ENCODE measurements around the gene NSD2.

Gene NSD2

DNA sequence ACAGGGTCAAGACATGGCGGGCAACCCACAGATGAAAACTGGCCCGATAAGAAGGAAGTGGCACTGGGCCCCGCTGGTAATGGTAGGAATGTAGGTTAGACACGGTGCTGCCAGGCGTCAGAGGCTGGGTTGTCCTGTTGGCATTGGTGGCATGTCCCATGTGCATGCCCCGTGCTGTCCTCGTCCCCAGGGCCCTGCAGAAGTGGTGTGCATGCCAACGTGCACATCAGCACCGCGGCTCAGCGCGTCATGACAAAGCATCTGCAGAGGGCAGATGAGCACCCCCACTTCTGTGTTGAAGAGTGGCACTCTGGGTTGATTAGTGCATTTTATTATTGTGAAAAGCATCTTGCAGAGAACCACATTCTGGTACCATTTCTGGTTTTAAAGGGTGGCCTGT lies 102.0 kb downstream of the NSD2 start:
- FAIRE-seq, result no peak

DNA sequence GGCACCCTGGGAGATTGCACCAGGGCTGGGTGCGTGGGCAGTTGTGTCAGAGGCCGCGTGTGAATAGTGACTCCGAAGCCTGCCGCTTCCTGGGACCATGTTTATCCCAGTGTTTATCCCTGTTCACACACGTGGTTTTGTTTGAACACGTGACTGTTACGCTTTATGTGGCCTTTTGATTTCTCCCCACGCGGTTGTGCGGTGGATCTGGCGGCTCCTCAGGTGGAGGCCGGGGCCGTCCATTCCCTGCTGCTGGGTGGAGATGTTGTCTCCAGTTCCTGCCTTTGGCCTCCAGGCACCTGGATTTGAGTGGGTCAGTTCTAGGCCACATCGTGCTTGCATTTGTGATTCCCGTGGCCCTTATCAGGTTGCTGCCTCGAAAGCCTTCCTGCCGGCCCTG lies 102.5 kb downstream of the NSD2 start:
- FAIRE-seq, result no peak

DNA sequence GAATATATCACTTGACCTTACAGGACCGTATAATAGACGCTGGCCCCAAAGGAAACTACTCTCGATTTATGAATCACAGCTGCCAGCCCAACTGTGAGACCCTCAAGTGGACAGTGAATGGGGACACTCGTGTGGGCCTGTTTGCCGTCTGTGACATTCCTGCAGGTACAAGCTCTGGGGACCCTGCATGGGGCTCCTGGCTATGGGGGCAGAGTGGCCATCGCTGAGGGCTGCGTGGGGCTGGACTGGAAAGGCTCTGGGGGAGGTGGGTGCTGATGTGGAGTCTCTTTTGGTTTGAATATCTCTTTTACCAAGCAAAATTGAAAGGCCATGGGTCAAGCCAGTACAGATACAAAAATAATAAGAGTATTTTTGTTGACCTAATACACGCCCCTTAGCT lies 103.6 kb downstream of the NSD2 start:
- no peak for FAIRE-seq

DNA sequence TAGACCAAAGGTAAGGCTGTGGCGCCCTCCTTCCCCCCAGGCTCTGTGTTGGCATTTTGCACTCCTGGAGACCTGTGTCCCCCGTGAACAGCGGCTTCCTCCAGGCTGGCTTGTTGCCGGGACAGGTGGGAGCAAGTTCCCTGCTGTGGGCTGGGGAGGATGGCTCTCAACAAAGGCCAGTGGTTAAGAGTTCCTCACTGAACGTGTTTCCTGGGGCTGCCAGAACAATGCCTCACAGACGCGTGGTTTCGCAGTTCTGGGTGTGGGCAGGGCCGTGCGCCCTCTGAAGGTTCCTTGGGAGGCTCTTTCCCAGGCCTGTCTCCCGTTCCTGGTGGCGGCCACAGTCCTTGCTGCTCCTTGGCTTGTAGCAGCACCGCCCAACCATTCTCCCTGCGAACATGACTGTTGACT lies 104.2 kb downstream of the NSD2 start:
- FAIRE-seq, result no peak

DNA sequence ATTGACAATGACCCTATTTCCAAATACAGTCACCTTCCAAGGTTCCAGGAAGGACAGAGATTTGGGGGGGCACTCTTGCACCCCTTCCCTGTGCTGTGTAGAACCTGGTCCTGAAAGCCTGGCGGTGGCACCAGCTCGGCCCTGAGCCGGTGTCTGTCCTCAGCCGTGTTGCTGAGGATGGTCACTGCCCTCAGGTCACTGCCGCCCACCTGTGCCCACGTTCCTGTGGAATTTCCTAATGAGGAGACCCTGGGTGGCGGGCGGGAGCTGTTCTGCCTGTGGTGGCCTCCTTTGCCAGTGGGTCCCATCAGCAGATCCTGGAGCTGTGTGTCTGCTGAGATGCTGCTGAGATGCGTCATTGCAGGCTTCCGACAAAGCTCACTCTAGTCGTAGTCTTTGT lies 104.7 kb downstream of the NSD2 start:
- FAIRE-seq, result no peak

DNA sequence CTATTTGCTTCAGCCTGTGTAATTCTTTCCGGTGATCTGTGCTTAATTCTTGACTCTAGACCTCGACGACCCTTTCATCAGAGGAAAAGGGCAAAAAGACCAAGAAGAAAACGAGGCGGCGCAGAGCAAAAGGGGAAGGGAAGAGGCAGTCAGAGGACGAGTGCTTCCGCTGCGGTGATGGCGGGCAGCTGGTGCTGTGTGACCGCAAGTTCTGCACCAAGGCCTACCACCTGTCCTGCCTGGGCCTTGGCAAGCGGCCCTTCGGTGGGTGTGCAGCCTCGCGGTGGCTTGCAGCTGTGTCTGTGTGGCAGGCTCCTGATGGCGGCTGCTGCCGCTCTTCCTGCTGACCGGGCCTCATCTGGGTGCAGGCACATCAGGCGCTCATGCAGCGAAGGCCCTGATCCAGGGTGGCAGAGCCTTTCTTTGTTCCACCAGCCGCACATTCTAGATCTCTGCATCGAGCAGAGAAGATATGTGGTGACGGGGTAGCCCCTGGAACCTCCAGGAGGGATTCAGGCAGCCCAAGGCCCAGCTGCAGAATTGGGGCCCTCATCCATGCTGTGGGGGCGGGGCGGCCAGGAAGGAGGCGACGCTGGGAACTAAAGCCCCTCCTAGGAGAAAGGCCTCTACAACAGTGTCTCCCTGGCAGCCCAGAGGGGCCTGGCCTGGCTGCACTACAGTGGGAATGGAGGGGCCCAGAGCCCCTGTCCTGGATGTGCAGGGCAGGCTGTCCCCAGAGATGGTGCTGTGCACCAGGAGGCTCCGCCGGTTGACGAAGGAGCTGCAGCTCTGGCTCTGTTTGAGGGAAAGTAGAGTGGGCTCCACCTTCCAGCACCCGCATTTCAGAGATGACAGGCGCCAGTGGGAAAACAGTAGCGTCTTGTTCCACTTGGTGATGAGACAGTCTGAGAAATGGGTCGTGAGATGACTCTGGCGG lies 105.5 kb downstream of the NSD2 start:
- no peak for FAIRE-seq

DNA sequence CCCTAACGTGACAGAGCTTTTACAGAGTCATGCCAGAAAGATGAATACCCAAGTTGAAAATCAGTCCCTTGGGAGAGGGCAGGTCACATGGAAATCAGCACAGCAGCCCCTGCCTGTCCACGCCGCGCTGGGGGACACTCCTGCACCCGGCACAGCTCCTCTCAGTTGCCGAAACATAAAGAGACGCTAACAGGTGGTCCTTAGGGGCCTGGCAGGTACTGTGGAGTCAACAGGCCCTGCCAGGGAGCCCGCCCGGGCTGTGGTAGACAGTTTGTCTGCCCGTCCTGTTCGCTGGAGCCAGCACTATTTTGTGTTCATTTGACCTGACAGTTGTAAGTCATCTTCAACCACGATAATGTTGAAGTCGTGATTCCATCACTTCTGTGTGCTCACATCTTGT lies 107.0 kb downstream of the NSD2 start:
- FAIRE-seq, result no peak

DNA sequence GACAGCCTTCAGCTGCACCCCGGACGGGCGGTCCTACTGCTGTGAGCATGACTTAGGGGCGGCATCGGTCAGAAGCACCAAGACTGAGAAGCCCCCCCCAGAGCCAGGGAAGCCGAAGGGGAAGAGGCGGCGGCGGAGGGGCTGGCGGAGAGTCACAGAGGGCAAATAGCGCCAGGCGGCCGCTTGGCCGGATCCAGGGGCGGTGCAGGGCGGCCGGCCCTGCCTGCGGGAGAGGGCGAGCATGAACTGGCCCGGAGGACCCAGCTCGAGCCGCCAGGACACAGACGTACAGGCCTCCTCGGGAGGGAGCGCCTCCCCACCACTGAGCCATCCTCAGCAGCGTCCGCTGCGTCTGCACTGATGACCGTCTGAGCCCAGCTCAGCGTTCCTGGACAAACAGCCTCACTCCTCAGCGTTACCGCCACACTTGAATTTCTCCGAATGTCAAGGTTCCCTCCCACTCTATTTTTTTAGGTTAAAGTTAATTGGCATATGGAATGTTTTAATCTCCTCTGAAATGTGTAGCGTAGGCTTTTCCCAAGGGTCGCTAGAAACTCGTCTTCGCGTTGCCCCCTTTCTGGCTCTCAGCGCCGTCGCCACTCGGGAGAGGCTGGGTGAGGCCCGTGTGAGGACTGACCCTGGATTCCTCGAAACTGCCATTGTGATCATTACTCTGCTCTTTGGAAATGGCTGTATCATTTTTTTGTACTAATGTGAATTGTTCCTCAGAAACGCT lies 107.7 kb downstream of the NSD2 start:
- FAIRE-seq, result no peak

DNA sequence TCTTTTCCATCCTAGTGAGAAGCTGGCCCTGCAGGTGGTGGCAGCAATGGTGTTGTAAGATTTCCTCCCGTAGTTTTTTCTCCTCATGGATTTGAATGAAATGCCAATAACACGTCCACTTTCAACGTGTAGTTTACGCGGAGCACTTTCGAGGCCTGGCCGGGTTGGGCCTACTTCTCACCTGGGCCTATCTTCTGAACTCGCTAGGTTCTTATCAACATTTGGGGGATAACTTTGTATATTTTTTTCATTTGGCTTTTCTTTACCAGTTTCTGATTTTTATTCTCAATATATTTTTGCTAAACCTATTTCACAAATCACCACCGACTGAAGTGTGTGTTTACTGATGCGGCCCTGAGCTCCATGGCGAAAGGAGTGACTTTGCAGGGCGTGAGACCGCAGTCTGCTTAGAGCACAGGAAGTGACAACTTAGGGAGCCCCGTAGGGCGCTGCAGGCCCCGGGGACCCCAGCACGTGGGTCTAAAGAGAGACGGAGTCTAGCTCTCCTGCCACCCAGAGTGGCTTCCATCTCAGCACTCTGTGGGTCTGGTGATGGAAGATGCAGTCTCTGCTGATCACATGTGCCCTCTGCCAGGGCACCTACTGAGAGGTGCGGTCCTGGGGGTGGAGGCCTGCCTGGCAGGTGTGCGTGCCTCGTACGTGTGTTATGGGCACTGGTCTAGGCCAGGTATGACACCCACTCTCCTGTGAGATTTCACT lies 108.4 kb downstream of the NSD2 start:
- FAIRE-seq, result no peak

DNA sequence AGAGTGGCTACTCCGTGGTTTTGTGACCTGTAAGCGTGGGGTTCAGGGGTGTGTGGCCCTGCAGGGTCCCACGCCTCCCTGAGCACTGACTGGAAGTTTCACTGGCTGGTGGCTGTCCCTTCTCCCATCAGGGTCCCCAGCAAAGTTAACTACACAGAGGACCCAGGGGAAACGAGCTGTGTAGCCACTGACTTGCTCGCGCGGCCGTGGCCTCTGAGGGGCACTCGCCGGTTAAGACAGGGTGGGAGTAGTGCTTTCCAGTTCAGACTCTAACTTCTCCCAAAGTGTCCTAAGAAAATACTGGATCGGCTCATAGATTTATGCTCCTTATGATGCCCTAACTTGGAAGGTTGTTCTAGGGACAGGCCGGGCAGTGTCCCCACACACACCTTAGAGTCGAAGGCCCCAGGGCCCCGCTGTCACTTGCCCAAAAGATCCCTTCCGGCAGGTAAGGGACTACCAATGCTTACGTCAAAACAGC lies 109.4 kb downstream of the NSD2 start:
- no peak for FAIRE-seq

DNA sequence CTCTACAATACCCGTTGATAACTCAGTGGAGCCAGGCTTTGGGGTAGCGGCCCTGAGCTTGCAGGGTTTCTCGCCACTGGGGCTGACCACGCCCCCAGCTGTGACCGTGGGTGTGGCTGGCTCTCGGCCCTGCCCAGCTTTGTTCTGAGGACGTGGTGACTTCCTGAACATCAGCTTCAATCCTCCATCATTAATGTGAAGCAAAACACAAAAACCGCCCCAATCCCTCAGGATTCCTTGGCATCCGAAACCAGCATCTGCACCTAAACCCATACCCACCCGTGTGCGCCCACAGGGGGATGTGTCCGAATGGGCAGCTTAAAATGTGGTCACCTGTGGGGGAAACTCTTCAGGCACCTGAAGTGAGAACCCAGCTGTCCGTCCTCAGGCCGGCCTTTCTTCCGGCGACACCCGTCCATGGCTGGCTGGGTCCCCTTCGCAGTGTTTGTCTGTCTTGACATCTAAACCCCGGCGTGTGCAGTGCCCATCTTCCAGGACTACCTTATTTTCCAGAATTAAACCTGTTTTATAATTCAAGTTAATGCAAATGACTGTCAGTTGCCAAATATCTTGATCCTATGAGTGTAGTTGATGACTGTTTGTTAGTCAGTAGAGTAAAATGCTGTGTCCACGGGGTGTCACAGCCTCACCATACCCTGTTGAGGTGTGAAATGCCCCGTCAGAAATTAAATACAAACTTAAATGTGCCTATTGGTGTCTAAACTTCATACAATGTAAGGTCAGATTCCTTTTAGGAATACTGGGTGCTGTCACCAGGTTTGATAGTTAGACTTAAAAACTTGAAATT lies 110.3 kb downstream of the NSD2 start:
- FAIRE-seq, result no peak

DNA sequence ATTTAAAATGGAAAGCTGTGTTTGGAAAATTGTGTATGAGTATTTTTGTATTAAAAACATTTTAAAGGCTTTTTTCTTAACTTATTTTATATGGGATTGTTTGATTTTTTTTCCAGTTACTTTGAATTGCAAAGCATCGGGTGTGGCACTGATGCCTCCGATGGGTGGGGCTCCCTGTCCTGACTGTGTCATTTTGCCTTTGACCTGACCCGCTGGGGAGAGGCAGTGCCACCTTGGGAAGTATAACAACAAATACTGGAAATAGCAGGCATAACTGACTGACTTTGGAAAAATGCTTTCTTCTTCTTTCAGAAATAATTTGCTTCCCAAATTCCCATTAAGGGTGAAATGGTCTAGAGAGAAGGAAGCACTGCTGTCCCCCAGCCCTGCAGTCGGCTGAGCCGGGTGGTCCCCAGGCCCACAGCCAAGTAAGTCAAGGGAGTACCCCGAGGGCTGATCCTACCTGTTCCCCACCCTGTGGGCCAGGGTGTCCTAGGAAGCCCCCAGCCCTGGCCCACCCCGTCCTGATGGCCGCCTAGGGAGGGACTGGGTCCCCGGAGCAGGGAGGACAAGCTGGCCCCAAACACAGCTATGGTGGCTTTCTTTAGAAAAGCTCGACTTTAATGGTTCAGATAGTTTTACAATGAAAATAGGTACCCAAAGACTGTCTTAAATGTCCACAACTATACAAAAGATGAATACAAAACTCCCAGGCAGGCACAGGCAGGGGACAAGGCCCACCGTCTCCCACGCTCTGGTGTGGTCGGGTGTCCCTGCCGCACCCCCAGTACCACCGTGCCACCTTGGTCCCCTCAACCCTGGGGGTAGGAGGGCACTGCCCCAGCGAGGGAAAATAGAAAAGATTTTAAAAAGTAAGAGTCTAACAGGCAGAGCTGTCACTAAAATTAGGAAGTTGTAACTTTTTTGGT lies 111.2 kb downstream of the NSD2 start:
- FAIRE-seq, result no peak

DNA sequence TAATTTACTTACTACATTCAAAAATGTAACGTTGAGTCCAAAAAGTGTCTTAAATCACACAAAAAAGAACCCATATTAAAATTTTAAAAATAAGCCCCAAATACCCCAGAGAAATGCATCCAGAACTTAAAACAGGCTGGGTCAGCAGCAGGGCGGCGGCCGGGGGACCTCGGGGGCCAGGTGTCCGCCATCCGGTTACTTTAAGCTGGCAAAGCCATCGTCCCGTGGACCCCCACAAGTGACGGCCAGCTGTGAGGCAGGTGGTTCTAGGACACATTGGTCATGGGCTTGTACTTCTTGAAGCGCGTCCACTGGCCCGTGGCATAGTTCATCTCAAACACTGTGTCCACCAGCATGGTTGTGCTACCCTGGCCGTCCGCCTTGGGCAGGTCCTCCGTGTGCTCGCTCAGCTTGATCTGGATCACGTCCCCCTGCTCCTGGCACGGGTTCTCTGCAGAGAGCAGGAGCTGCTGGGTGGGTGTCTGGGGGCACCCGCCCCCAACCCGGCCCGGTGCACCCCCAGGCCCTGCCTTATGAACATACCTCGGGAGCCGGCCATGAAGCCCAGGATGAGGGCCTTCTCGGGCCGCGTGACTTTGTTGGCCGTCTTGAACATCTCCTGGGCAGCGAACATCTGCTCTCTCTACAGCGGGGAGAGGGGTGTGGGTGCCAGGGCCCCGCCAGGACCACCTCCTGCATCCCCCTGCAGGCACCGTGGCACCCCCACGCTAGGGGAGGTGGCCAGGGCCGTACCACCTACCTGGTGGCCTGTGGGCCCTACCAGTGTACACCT lies 112.1 kb downstream of the NSD2 start:
- no peak for FAIRE-seq

DNA sequence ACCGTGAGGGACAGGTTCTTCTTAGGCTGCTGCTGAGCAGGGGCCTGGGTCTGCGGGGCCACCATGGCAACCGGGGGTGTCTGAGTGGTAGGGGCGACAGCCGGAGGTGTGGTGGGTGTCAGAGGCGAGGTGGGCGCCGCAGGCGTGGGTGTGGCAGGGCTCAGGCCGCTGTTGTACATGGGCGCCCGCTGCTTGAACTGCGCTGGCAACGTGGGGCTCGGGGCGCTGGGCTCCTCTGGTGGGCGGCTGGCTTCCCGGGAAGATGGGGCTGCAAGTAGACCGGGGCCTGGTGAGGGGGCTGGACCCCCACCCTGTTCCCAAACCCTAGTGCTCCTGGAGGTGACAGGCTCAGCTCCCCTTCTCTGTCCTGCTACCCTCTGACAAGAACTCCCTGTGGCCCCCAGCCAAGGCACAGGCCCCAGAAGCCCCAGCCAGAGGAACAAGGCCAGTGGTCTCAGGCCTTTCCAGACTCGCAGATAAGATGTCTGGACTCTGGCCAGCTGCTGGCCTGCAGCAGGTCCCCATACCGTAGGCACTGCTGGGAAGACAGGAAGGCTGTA lies 112.7 kb downstream of the NSD2 start:
- FAIRE-seq, result no peak

DNA sequence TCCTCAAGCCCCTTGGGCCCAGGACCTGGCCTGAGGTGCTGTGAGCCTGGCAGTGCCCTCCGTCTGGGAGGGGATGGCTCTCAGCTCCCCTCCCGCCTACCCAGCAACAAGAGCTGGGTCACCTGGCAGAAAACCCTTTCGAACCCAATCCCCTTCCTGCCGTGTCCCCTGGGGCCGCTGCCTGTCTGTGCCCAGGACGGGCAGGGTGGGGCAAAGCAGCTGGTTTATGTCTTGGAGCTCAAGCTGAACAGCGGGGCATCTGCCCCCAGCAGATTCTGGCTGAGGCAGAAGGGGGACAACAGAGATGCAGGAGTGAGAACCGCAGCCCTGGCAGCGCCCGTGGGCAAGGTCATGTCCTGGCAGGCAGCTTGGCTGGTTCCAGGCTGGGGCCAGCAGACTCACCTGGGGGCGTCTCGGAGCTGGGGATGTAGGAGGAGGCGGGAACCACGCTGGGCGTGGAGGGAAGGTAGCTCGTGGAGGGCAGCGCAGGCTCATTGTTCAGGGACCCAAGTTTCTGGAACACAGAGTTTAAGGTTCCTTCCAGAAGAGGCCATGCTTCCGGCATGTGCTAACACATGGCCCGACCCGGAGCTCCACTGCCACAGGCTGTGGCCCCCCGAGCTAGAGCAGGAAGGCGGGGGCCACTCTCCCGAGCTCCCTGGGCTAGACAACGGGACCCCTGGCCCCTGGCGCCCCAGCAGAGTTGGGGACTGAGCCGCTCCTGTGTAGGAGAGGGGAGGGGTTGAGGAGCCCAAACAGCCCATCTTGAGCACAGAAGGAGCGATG lies 113.4 kb downstream of the NSD2 start:
- no peak for FAIRE-seq

DNA sequence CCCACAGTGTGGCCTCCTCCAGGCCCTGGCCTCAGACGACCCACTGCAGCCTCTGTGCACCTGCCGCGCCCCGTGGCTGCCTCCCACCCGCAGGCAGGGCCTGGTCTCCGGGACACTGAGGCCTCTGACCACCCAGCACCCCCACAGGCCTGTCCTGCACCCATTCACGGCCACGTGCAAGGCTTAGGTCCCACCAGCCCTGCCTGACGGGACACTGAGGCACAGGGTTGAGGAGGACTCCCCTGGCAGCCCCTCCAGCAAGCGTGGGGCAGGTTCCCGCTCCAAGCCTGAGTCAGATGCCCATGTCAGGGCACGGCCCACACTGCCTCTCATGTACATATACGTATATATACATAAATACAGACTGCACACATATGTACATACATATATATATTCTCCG lies 114.1 kb downstream of the NSD2 start:
- FAIRE-seq, result no peak

DNA sequence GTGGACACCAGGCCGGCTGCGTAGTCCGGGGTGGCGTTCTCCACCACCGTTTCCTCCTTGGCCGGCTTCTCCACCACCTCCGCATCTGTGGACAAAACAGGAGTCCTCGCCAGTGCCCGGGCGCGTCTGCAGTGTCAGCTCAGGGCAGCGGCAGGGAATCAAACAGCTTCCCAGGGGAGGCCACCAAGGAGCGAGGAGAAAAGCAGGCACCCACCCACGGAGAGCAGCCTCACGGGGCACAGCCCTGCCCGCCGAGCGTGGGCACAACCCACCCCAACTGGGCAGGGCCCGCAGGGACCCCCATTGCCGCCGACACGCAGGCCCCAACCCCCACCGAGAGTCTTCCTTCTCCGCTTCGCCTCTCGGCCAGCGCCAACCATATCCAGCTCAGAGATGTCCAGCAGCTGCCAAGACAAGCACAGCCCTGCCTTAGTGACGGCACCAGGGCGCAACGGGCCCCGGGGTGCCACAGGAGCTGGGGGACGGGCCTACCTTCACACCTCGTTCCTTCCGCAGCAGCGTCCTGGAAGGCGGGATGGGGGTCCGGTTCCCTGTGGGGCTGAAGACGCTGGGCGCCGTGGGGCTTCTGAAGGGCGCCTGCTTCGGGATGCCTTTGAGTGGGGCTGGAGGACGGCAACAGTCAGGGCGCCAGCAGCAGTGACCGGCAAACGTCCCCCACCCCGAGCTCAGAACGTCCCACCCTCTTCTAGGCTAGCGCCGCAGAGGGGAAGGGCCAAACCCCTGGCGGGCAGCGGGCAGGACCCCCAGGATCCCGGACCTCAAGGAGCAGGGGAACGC lies 114.8 kb downstream of the NSD2 start:
- no peak for FAIRE-seq

DNA sequence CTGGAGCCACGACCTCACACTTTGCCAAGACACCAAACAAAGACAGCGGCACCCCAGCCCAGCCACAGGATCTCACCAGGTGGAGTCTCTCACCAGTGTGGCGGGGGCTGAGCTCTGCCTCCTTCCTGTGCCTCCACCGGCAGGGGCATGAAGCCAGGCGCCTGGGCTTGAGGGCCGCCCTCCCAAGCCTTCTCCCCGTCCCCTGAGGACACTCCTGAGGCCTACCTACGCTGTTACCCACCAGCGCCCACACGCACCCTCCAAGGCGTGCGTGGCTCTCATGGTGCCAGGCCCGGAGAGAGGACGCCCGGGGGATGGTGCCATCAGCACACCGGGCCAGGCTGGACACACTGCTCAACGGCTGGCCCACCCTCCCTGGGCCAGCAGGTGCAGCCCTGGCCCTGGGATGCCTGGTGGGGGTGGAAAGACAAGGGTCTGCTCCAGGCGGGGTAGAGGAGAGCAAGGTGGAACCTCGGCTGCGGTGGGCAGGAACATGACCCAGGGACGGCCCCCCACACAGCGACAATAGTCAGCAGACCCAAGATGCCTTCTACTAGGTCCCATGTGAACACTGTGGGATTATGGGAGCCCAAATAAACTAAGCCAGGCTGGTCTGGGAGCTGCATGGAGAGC lies 115.5 kb downstream of the NSD2 start:
- no peak for FAIRE-seq

Data from islet of Langerhans (tissue), 1 donor.